ENCODE results near the gene OR5L1.

OR5L1 gene

GRCh38 chr11:55811067-55811466, at the start of gene OR5L1:
Gene OR5L1 (plus strand): TSS chr11:55811367. CDS start chr11:55811467, 100 bp downstream.
- H3K9me3 ChIP-seq (ENCODE audit: control insufficient read depth in 1 of 2, low read length in 2 of 2) = peaks cover 16 to 25% of the 10 kb centered on the region in 2 donors
- H3K27me3 ChIP-seq (ENCODE audit: control insufficient read depth in 1 of 2, insufficient read depth in 2 of 2, low read length in 2 of 2) = no peaks in the 10 kb centered on the region
- no peak within 1 kb of the TSS for H3K9ac ChIP-seq (ENCODE audit: low read depth in 1 of 2, low read length in 2 of 2)
- no peak within 1 kb of the TSS for H3K4me3 ChIP-seq (ENCODE audit: low read depth in 1 of 2, low read length in 2 of 2)
- H3K36me3 ChIP-seq (ENCODE audit: control insufficient read depth in 1 of 2, insufficient read depth in 2 of 2, low read length in 2 of 2) = no peaks in the 10 kb centered on the region
- no peaks in the 10 kb centered on the region for H3K4me1 ChIP-seq (ENCODE audit: control insufficient read depth in 1 of 2, insufficient read depth in 2 of 2, low read length in 2 of 2)
- H3K27ac ChIP-seq (ENCODE audit: low read depth, low read length) = no peak within 1 kb of the TSS

- Histone ChIP-seq H3K9ac (ENCODE audit: low read depth in 1 of 2, low read length in 2 of 2) (no peak within 1 kb of the TSS), H3K4me3 (ENCODE audit: low read depth in 1 of 2, low read length in 2 of 2) (no peak within 1 kb of the TSS), H3K9me3 (ENCODE audit: control insufficient read depth in 1 of 2, low read length in 2 of 2) (peaks cover 11 to 19% of the 10 kb centered on the region in 2 donors), H3K4me1 (ENCODE audit: control insufficient read depth in 1 of 2, insufficient read depth in 2 of 2, low read length in 2 of 2) (no peaks in the 10 kb centered on the region), H3K27ac (ENCODE audit: low read depth, low read length) (no peak within 1 kb of the TSS), H3K36me3 (ENCODE audit: control insufficient read depth in 1 of 2, insufficient read depth in 2 of 2, low read length in 2 of 2) (no peaks in the 10 kb centered on the region), H3K27me3 (ENCODE audit: control insufficient read depth in 1 of 2, insufficient read depth in 2 of 2, low read length in 2 of 2) (no peaks in the 10 kb centered on the region)
Observed at GRCh38 chr11:55773138-55773537, 38.0 kb upstream of the OR5L1 start, which contains the start of gene OR5D13. Gene OR5D13 (plus strand): TSS chr11:55773438. CDS start chr11:55773438, 0 bp downstream.

GRCh38 chr11:55791606-55792005, 19.6 kb upstream of the OR5L1 start:
- Histone ChIP-seq H3K36me3 (ENCODE audit: control insufficient read depth in 1 of 2, insufficient read depth in 2 of 2, low read length in 2 of 2) (no peaks in the 10 kb centered on the region), H3K4me3 (ENCODE audit: low read depth in 1 of 2, low read length in 2 of 2) (no peak overlapping the region), H3K27ac (ENCODE audit: low read depth, low read length) (no peak overlapping the region), H3K9me3 (ENCODE audit: control insufficient read depth in 1 of 2, low read length in 2 of 2) (peaks cover 9 to 13% of the 10 kb centered on the region in 2 donors), H3K27me3 (ENCODE audit: control insufficient read depth in 1 of 2, insufficient read depth in 2 of 2, low read length in 2 of 2) (no peaks in the 10 kb centered on the region), H3K4me1 (ENCODE audit: control insufficient read depth in 1 of 2, insufficient read depth in 2 of 2, low read length in 2 of 2) (no peaks in the 10 kb centered on the region), H3K9ac (ENCODE audit: low read depth in 1 of 2, low read length in 2 of 2) (no peak overlapping the region)

GRCh38 chr11:55793321-55793720, 17.8 kb upstream of the OR5L1 start:
- H3K27me3 ChIP-seq (ENCODE audit: control insufficient read depth in 1 of 2, insufficient read depth in 2 of 2, low read length in 2 of 2) = no peaks in the 10 kb centered on the region
- peaks cover 9 to 10% of the 10 kb centered on the region in 2 donors for H3K9me3 ChIP-seq (ENCODE audit: control insufficient read depth in 1 of 2, low read length in 2 of 2)
- no peak overlapping the region for H3K27ac ChIP-seq (ENCODE audit: low read depth, low read length)
- no peaks in the 10 kb centered on the region for H3K36me3 ChIP-seq (ENCODE audit: control insufficient read depth in 1 of 2, insufficient read depth in 2 of 2, low read length in 2 of 2)
- H3K4me3 ChIP-seq (ENCODE audit: low read depth in 1 of 2, low read length in 2 of 2) = no peak overlapping the region
- H3K4me1 ChIP-seq (ENCODE audit: control insufficient read depth in 1 of 2, insufficient read depth in 2 of 2, low read length in 2 of 2) = no peaks in the 10 kb centered on the region
- H3K9ac ChIP-seq (ENCODE audit: low read depth in 1 of 2, low read length in 2 of 2) = no peak overlapping the region

- H3K4me1 ChIP-seq (ENCODE audit: control insufficient read depth in 1 of 2, insufficient read depth in 2 of 2, low read length in 2 of 2) = no peaks in the 10 kb centered on the region
- H3K4me3 ChIP-seq (ENCODE audit: low read depth in 1 of 2, low read length in 2 of 2) = no peak within 1 kb of the TSS
- peaks cover 9% of the 10 kb centered on the region in 2 donors for H3K9me3 ChIP-seq (ENCODE audit: control insufficient read depth in 1 of 2, low read length in 2 of 2)
- no peak within 1 kb of the TSS for H3K9ac ChIP-seq (ENCODE audit: low read depth in 1 of 2, low read length in 2 of 2)
- H3K27me3 ChIP-seq (ENCODE audit: control insufficient read depth in 1 of 2, insufficient read depth in 2 of 2, low read length in 2 of 2) = no peaks in the 10 kb centered on the region
- no peak within 1 kb of the TSS for H3K27ac ChIP-seq (ENCODE audit: low read depth, low read length)
- no peaks in the 10 kb centered on the region for H3K36me3 ChIP-seq (ENCODE audit: control insufficient read depth in 1 of 2, insufficient read depth in 2 of 2, low read length in 2 of 2)
Observed at GRCh38 chr11:55795256-55795655, 15.9 kb upstream of the OR5L1 start, which contains the start of gene OR5D14. Gene OR5D14 (plus strand): TSS chr11:55795556. CDS start chr11:55795556, 0 bp downstream.

- H3K4me1 ChIP-seq (ENCODE audit: control insufficient read depth in 1 of 2, insufficient read depth in 2 of 2, low read length in 2 of 2) = no peaks in the 10 kb centered on the region
Observed at GRCh38 chr11:55806248-55806647, 4.9 kb upstream of the OR5L1 start.

GRCh38 chr11:55819330-55819729, 8.2 kb downstream of the OR5L1 start, which contains the start of gene OR5D18:
Gene OR5D18 (plus strand): TSS chr11:55819630. CDS start chr11:55819630, 0 bp downstream.
- Histone ChIP-seq H3K4me1 (ENCODE audit: control insufficient read depth in 1 of 2, insufficient read depth in 2 of 2, low read length in 2 of 2) (no peaks in the 10 kb centered on the region), H3K27me3 (ENCODE audit: control insufficient read depth in 1 of 2, insufficient read depth in 2 of 2, low read length in 2 of 2) (no peaks in the 10 kb centered on the region), H3K9me3 (ENCODE audit: control insufficient read depth in 1 of 2, low read length in 2 of 2) (peaks cover 11 to 14% of the 10 kb centered on the region in 2 donors), H3K4me3 (ENCODE audit: low read depth in 1 of 2, low read length in 2 of 2) (no peak within 1 kb of the TSS), H3K36me3 (ENCODE audit: control insufficient read depth in 1 of 2, insufficient read depth in 2 of 2, low read length in 2 of 2) (no peaks in the 10 kb centered on the region), H3K27ac (ENCODE audit: low read depth, low read length) (no peak within 1 kb of the TSS), H3K9ac (ENCODE audit: low read depth in 1 of 2, low read length in 2 of 2) (no peak within 1 kb of the TSS)

More at GRCh38 chr11:55806248-55806647, 4.9 kb upstream of the OR5L1 start:
- H3K36me3 ChIP-seq (ENCODE audit: control insufficient read depth in 1 of 2, insufficient read depth in 2 of 2, low read length in 2 of 2) = no peaks in the 10 kb centered on the region
- H3K9me3 ChIP-seq (ENCODE audit: control insufficient read depth in 1 of 2, low read length in 2 of 2) = peaks cover 10 to 27% of the 10 kb centered on the region in 2 donors
- H3K27ac ChIP-seq (ENCODE audit: low read depth, low read length) = no peak overlapping the region
- no peaks in the 10 kb centered on the region for H3K27me3 ChIP-seq (ENCODE audit: control insufficient read depth in 1 of 2, insufficient read depth in 2 of 2, low read length in 2 of 2)
- no peak overlapping the region for H3K9ac ChIP-seq (ENCODE audit: low read depth in 1 of 2, low read length in 2 of 2)
- no peak overlapping the region for H3K4me3 ChIP-seq (ENCODE audit: low read depth in 1 of 2, low read length in 2 of 2)

- H3K4me1 ChIP-seq (ENCODE audit: control insufficient read depth in 1 of 2, insufficient read depth in 2 of 2, low read length in 2 of 2) = no peaks in the 10 kb centered on the region
- H3K4me3 ChIP-seq (ENCODE audit: low read depth in 1 of 2, low read length in 2 of 2) = no peak within 1 kb of the TSS
- H3K9ac ChIP-seq (ENCODE audit: low read depth in 1 of 2, low read length in 2 of 2) = no peak within 1 kb of the TSS
- H3K9me3 ChIP-seq (ENCODE audit: control insufficient read depth in 1 of 2, low read length in 2 of 2) = peaks cover 11 to 17% of the 10 kb centered on the region in 2 donors
- no peaks in the 10 kb centered on the region for H3K36me3 ChIP-seq (ENCODE audit: control insufficient read depth in 1 of 2, insufficient read depth in 2 of 2, low read length in 2 of 2)
- no peak within 1 kb of the TSS for H3K27ac ChIP-seq (ENCODE audit: low read depth, low read length)
- H3K27me3 ChIP-seq (ENCODE audit: control insufficient read depth in 1 of 2, insufficient read depth in 2 of 2, low read length in 2 of 2) = no peaks in the 10 kb centered on the region
Observed at GRCh38 chr11:55826919-55827318, 15.8 kb downstream of the OR5L1 start, which contains the start of gene OR5L2. Gene OR5L2 (plus strand): TSS chr11:55827219. CDS start chr11:55827219, 0 bp downstream.

GRCh38 chr11:55838452-55838851, 27.3 kb downstream of the OR5L1 start, which contains the start of gene OR5D16:
Gene OR5D16 (plus strand): TSS chr11:55838752. CDS start chr11:55838752, 0 bp downstream.
- Histone ChIP-seq H3K36me3 (ENCODE audit: control insufficient read depth in 1 of 2, insufficient read depth in 2 of 2, low read length in 2 of 2) (no peaks in the 10 kb centered on the region), H3K9ac (ENCODE audit: low read depth in 1 of 2, low read length in 2 of 2) (no peak within 1 kb of the TSS), H3K27me3 (ENCODE audit: control insufficient read depth in 1 of 2, insufficient read depth in 2 of 2, low read length in 2 of 2) (no peaks in the 10 kb centered on the region), H3K4me1 (ENCODE audit: control insufficient read depth in 1 of 2, insufficient read depth in 2 of 2, low read length in 2 of 2) (no peaks in the 10 kb centered on the region), H3K27ac (ENCODE audit: low read depth, low read length) (no peak within 1 kb of the TSS), H3K4me3 (ENCODE audit: low read depth in 1 of 2, low read length in 2 of 2) (no peak within 1 kb of the TSS), H3K9me3 (ENCODE audit: control insufficient read depth in 1 of 2, low read length in 2 of 2) (peaks cover 6 to 9% of the 10 kb centered on the region in 2 donors)

- Histone ChIP-seq H3K4me1 (ENCODE audit: control insufficient read depth in 1 of 2, insufficient read depth in 2 of 2, low read length in 2 of 2) (no peaks in the 10 kb centered on the region), H3K9me3 (ENCODE audit: control insufficient read depth in 1 of 2, low read length in 2 of 2) (peaks cover 0 to 5% of the 10 kb centered on the region in 2 donors), H3K27me3 (ENCODE audit: control insufficient read depth in 1 of 2, insufficient read depth in 2 of 2, low read length in 2 of 2) (no peaks in the 10 kb centered on the region), H3K9ac (ENCODE audit: low read depth in 1 of 2, low read length in 2 of 2) (no peak overlapping the region), H3K36me3 (ENCODE audit: control insufficient read depth in 1 of 2, insufficient read depth in 2 of 2, low read length in 2 of 2) (no peaks in the 10 kb centered on the region), H3K4me3 (ENCODE audit: low read depth in 1 of 2, low read length in 2 of 2) (no peak overlapping the region), H3K27ac (ENCODE audit: low read depth, low read length) (no peak overlapping the region)
Observed at GRCh38 chr11:55847453-55847852, 36.3 kb downstream of the OR5L1 start.
